Anterior cingulate cortex (tissue), 58 donors: ENCODE measurements around the gene ITPKC.

Source experiments
- DNase-seq, 58 donors: peaks; one replicate each; lab custom pipeline; 2025; lab: John Stamatoyannopoulos, UW

ITPKC gene

GRCh38 chr19:40716482-40717324, at the start of gene ITPKC, which contains the start of gene COQ8B:
ITPKC (plus strand) TSS chr19:40717112; CDS start chr19:40717136, 24 bp downstream.
COQ8B (minus strand) TSS chr19:40716886; CDS start chr19:40714632, 2,254 bp downstream.
- peak; percentile 78 to 100 (median 98) for DNase-seq

GRCh38 chr19:40667602-40668001, 49.3 kb upstream of the ITPKC start:
- DNase-seq, result no peak

GRCh38 chr19:40668991-40669614, 47.8 kb upstream of the ITPKC start:
- DNase-seq, result no peak

- peak in 45 of 58 donors; percentile 12 to 91 (median 52) for DNase-seq
Measured at GRCh38 chr19:40671404-40671803, 45.5 kb upstream of the ITPKC start.

GRCh38 chr19:40672038-40672437, 44.9 kb upstream of the ITPKC start:
- no peak for DNase-seq

- no peak for DNase-seq
Measured at GRCh38 chr19:40672573-40673299, 44.2 kb upstream of the ITPKC start.

GRCh38 chr19:40673397-40673796, 43.5 kb upstream of the ITPKC start:
- DNase-seq, result no peak

GRCh38 chr19:40674291-40674690, 42.6 kb upstream of the ITPKC start:
- no peak for DNase-seq

GRCh38 chr19:40677156-40677555, 39.8 kb upstream of the ITPKC start:
- no peak for DNase-seq

GRCh38 chr19:40681039-40681438, 35.9 kb upstream of the ITPKC start:
- DNase-seq, result no peak

- DNase-seq, result no peak
Measured at GRCh38 chr19:40682431-40682964, 34.4 kb upstream of the ITPKC start.

GRCh38 chr19:40683437-40683836, 33.5 kb upstream of the ITPKC start:
- DNase-seq, result no peak

- DNase-seq, result no peak
Measured at GRCh38 chr19:40684280-40684679, 32.6 kb upstream of the ITPKC start.

GRCh38 chr19:40685016-40685526, 31.8 kb upstream of the ITPKC start:
- no peak for DNase-seq

- DNase-seq, result no peak
Measured at GRCh38 chr19:40685563-40685962, 31.3 kb upstream of the ITPKC start.

- no peak for DNase-seq
Measured at GRCh38 chr19:40686882-40687524, 29.9 kb upstream of the ITPKC start.

GRCh38 chr19:40687525-40688016, 29.3 kb upstream of the ITPKC start:
- peak in 22 of 58 donors; percentile 3 to 54 (median 26) for DNase-seq

GRCh38 chr19:40688309-40688708, 28.6 kb upstream of the ITPKC start:
- no peak for DNase-seq

GRCh38 chr19:40688987-40689338, 27.9 kb upstream of the ITPKC start:
- DNase-seq, result no peak
